NCI-H128 (cell line): ENCODE measurements around the gene CRY1.
"Not testable (repeated sequence)": the region's sequence is repeated elsewhere in the genome, so short reads cannot be mapped to it uniquely, and the experiment has no call there.

Experiments used
- DNase-seq: peaks from one replicate; lab custom pipeline; 2025; ENCODE audit not compliant: unreplicated experiment; lab: John Stamatoyannopoulos, UW

Gene CRY1

GRCh38 chr12:107011519-107011918 is 81.8 kb downstream of the CRY1 start:
- DNase-seq = no peak

GRCh38 chr12:107007411-107007810 is 85.9 kb downstream of the CRY1 start:
- no peak for DNase-seq

- not testable (repeated sequence) for DNase-seq
Observed at GRCh38 chr12:107002665-107003064, 90.7 kb downstream of the CRY1 start.

GRCh38 chr12:106999446-106999845 is 93.9 kb downstream of the CRY1 start:
- DNase-seq = no peak

GRCh38 chr12:106997916-106998315 is 95.4 kb downstream of the CRY1 start:
- no peak for DNase-seq

- DNase-seq = not testable (repeated sequence)
Observed at GRCh38 chr12:106996102-106996501, 97.2 kb downstream of the CRY1 start.

GRCh38 chr12:106994579-106995220 is 98.6 kb downstream of the CRY1 start:
- no peak for DNase-seq

- DNase-seq = no peak
Observed at GRCh38 chr12:106987846-106988245, 105.5 kb downstream of the CRY1 start.

GRCh38 chr12:106986625-106987389 is 106.5 kb downstream of the CRY1 start, which contains the start of gene MTERF2:
TSS of gene MTERF2 (minus strand) at chr12:106987146. CDS start at chr12:106978714, 8,432 bp downstream.
- peak; percentile 91 for DNase-seq

- no peak for DNase-seq
Observed at GRCh38 chr12:106986135-106986534, 107.2 kb downstream of the CRY1 start.

GRCh38 chr12:106985479-106985878 is 107.9 kb downstream of the CRY1 start:
- no peak for DNase-seq

GRCh38 chr12:106984588-106985137 is 108.7 kb downstream of the CRY1 start:
- no peak for DNase-seq

- no peak for DNase-seq
Observed at GRCh38 chr12:106982229-106982628, 111.1 kb downstream of the CRY1 start.

- DNase-seq = no peak
Observed at GRCh38 chr12:106981788-106982187, 111.6 kb downstream of the CRY1 start.

- DNase-seq = no peak
Observed at GRCh38 chr12:106980944-106981343, 112.4 kb downstream of the CRY1 start.

GRCh38 chr12:106978035-106978800 is 115.1 kb downstream of the CRY1 start:
- DNase-seq = no peak

GRCh38 chr12:106976668-106977067 is 116.7 kb downstream of the CRY1 start:
- no peak for DNase-seq

GRCh38 chr12:106975993-106976658 is 117.2 kb downstream of the CRY1 start:
- no peak for DNase-seq

- no peak for DNase-seq
Observed at GRCh38 chr12:106975098-106975497, 118.3 kb downstream of the CRY1 start.

GRCh38 chr12:106974511-106974910 is 118.8 kb downstream of the CRY1 start:
- DNase-seq = no peak

GRCh38 chr12:106973545-106973944 is 119.8 kb downstream of the CRY1 start:
- DNase-seq = no peak
